Neural cell (in vitro differentiated cells): Measurements from ENCODE around the gene PLCB1.

Experiments used
- EZH2 ChIP-seq: fragments of 200-600, 300-800 bp; shearing (Covaris generic), sonication (generic); IDR thresholded peaks from 2 replicates; pipeline ENCODE4 v1.6.1; 2014; ENCODE audit warnings: antibody characterized with exemption, low read length, borderline replicate concordance, mild to moderate bottlenecking; ENCODE audit not compliant: insufficient read depth, poor library complexity, severe bottlenecking
- POLR2AphosphoS5 ChIP-seq: IDR thresholded peaks from 2 replicates; pipeline ENCODE4 v1.6.1; 2012
- TF ChIP-seq, protein P1 (sequence below): fragments of 450-650 bp; IDR thresholded peaks from 2 replicates; pipeline ENCODE4 v1.5.1; 2014; ENCODE audit warnings: antibody characterized with exemption, mild to moderate bottlenecking, moderate library complexity; ENCODE audit not compliant: poor library complexity, severe bottlenecking
- TF ChIP-seq, protein P2 (sequence below): IDR thresholded peaks from 2 replicates; pipeline ENCODE4 v1.6.1; 2012; ENCODE audit warnings: borderline replicate concordance

DNA sequence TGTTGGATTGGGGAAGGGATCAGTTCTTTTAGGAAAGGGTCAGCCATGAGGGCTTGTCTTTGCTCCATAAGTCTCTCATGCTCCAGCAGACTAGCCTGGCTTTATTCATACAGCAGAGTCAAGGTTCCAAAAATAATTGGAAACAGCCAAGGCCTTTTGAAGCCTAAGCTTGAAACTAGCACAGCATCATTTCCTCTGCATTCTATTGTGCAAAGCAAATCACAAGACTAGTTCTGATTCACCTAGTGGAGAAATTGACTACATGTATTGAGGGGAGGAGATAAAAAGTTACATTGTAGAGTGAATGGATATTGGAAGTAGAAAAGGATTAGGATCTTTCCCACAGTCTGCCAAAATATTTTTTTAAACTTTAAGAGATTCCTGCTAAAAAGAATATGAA, 777.5 kb downstream of the PLCB1 start:
- no peak for TF ChIP-seq EZH2
- TF ChIP-seq POLR2AphosphoS5 = no peak
- TF ChIP-seq, protein P1, sequence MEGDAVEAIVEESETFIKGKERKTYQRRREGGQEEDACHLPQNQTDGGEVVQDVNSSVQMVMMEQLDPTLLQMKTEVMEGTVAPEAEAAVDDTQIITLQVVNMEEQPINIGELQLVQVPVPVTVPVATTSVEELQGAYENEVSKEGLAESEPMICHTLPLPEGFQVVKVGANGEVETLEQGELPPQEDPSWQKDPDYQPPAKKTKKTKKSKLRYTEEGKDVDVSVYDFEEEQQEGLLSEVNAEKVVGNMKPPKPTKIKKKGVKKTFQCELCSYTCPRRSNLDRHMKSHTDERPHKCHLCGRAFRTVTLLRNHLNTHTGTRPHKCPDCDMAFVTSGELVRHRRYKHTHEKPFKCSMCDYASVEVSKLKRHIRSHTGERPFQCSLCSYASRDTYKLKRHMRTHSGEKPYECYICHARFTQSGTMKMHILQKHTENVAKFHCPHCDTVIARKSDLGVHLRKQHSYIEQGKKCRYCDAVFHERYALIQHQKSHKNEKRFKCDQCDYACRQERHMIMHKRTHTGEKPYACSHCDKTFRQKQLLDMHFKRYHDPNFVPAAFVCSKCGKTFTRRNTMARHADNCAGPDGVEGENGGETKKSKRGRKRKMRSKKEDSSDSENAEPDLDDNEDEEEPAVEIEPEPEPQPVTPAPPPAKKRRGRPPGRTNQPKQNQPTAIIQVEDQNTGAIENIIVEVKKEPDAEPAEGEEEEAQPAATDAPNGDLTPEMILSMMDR = no peak
- TF ChIP-seq, protein P2, sequence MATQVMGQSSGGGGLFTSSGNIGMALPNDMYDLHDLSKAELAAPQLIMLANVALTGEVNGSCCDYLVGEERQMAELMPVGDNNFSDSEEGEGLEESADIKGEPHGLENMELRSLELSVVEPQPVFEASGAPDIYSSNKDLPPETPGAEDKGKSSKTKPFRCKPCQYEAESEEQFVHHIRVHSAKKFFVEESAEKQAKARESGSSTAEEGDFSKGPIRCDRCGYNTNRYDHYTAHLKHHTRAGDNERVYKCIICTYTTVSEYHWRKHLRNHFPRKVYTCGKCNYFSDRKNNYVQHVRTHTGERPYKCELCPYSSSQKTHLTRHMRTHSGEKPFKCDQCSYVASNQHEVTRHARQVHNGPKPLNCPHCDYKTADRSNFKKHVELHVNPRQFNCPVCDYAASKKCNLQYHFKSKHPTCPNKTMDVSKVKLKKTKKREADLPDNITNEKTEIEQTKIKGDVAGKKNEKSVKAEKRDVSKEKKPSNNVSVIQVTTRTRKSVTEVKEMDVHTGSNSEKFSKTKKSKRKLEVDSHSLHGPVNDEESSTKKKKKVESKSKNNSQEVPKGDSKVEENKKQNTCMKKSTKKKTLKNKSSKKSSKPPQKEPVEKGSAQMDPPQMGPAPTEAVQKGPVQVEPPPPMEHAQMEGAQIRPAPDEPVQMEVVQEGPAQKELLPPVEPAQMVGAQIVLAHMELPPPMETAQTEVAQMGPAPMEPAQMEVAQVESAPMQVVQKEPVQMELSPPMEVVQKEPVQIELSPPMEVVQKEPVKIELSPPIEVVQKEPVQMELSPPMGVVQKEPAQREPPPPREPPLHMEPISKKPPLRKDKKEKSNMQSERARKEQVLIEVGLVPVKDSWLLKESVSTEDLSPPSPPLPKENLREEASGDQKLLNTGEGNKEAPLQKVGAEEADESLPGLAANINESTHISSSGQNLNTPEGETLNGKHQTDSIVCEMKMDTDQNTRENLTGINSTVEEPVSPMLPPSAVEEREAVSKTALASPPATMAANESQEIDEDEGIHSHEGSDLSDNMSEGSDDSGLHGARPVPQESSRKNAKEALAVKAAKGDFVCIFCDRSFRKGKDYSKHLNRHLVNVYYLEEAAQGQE = no peak
